Vagina (tissue), 2 donors: ENCODE results near the gene DDX54. TPM values are rescaled to one million over a fixed set of nuclear protein-coding genes. Genes with fewer than 3 reads are reported as not detected.
"Not testable (repeated sequence)": the region's sequence is repeated elsewhere in the genome, so short reads cannot be mapped to it uniquely, and the experiment has no call there.

ENCODE experiments used
- DNase-seq, 2 donors: peaks; one replicate each; pipeline ENCODE4 v3.0.0-alpha.2; 2017; ENCODE audit errors: extremely low spot score in 2 of 2
- H3K27ac ChIP-seq: fragments of 200-600 bp; sonication (generic); one replicate; pipeline ENCODE4 v1.5.1; 2019
- H3K27me3 ChIP-seq: fragments of 200-600 bp; sonication (generic); one replicate; pipeline ENCODE4 v1.5.1; 2019
- H3K36me3 ChIP-seq, 2 donors: fragments of 200-600 bp; sonication (generic); one replicate each; pipeline ENCODE4 v1.5.1; 2017 to 2019
- H3K4me1 ChIP-seq: fragments of 200-600 bp; sonication (generic); one replicate; pipeline ENCODE4 v1.5.1; 2019
- H3K4me3 ChIP-seq, 2 donors: fragments of 200-600 bp; sonication (generic); 1 replicate in 1 of 2; 2 replicates in 1 of 2; pipeline ENCODE4 v1.5.1; 2016 to 2019
- H3K9me3 ChIP-seq: fragments of 200-600 bp; sonication (generic); one replicate; pipeline ENCODE4 v1.5.1; 2019
- POLR2A ChIP-seq, 2 donors: fragments of 450-650 bp; IDR thresholded peaks; one replicate each; pipeline ENCODE4 v1.6.1; 2017; ENCODE audit warnings: antibody characterized with exemption in 2 of 2, mild to moderate bottlenecking in 2 of 2, moderate library complexity in 2 of 2
- POLR2AphosphoS5 ChIP-seq, 2 donors: sonication (generic); formaldehyde crosslinking; IDR thresholded peaks; one replicate each; pipeline ENCODE4 v1.9.0; 2017; ENCODE audit warnings: antibody characterized with exemption in 2 of 2, mild to moderate bottlenecking in 2 of 2, low read depth in 1 of 2; ENCODE audit not compliant: insufficient read depth in 1 of 2
- intact Hi-C: fragments of 100-400 bp; cut with DNase I; formaldehyde crosslinking; loops from one replicate; pipeline ENCODE4 v1.15.1; 2023
- total RNA-seq: library from RNA; depleted of rRNA; stranded (reverse); fragments of >200 nt; gene quantifications from one replicate; pipeline ENCODE4 v1.2.3, GENCODE V29; 2016
- TF ChIP-seq, protein P1 (sequence below), 3 experiments: fragments of 450-650 bp in 2 of 3; fragments of 200-600 bp in 1 of 3; sonication (generic) in 1 of 3; IDR thresholded peaks; one replicate each; pipeline ENCODE4 v1.5.1; 2017 to 2019; ENCODE audit warnings: antibody characterized with exemption in 3 of 3, mild to moderate bottlenecking in 2 of 3, moderate library complexity in 2 of 3

Gene DDX54
- total RNA-seq, 1 donor from 2014 or later: 52.5 TPM

- H3K4me1 ChIP-seq: no peaks in the 10 kb centered on the region
- no peak overlapping the region for H3K27ac ChIP-seq
- no peaks in the 10 kb centered on the region for H3K27me3 ChIP-seq
- peaks cover 3% of the 10 kb centered on the region for H3K9me3 ChIP-seq
- intact Hi-C loops: no loop called here
- DNase-seq: no peak
- TF ChIP-seq, protein P1, sequence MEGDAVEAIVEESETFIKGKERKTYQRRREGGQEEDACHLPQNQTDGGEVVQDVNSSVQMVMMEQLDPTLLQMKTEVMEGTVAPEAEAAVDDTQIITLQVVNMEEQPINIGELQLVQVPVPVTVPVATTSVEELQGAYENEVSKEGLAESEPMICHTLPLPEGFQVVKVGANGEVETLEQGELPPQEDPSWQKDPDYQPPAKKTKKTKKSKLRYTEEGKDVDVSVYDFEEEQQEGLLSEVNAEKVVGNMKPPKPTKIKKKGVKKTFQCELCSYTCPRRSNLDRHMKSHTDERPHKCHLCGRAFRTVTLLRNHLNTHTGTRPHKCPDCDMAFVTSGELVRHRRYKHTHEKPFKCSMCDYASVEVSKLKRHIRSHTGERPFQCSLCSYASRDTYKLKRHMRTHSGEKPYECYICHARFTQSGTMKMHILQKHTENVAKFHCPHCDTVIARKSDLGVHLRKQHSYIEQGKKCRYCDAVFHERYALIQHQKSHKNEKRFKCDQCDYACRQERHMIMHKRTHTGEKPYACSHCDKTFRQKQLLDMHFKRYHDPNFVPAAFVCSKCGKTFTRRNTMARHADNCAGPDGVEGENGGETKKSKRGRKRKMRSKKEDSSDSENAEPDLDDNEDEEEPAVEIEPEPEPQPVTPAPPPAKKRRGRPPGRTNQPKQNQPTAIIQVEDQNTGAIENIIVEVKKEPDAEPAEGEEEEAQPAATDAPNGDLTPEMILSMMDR (IDR thresholded peaks at IDR 0.05): no peak
- no peak for TF ChIP-seq POLR2A (IDR thresholded peaks at IDR 0.05)
- TF ChIP-seq POLR2AphosphoS5 (IDR thresholded peaks at IDR 0.05; ENCODE audit: insufficient read depth in 1 of 2, low read depth in 1 of 2): no peak
- no peaks in the 10 kb centered on the region for H3K36me3 ChIP-seq
- H3K4me3 ChIP-seq: no peak overlapping the region
Observed at GRCh38 chr12:113142173-113142885, 42.9 kb downstream of the DDX54 start.

- DNase-seq, H3K27me3 ChIP-seq, H3K36me3 ChIP-seq, H3K9me3 ChIP-seq, H3K4me3 ChIP-seq, intact Hi-C loops, H3K27ac ChIP-seq, H3K4me1 ChIP-seq: not testable (repeated sequence)
Observed at GRCh38 chr12:113141716-113142115, 43.6 kb downstream of the DDX54 start.

DNA sequence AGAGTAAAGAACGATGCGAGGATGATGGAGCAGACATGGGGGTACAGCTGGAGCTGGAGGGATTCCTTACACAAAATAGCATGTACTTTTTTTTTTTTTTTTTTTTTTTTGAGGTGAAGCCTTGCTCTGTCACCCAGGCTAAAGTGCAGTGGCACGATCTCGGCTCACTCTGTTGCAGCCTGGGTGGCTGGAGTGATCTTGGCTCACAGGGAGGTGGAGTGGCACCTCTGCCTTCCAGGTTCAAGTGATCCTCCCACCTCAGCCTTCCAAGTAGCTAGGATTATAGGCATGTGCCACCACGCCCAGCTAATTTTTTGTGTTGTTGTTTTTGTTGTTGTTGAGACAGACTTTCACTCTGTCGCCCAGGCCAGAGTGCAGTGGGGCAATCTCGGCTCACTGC is 44.6 kb downstream of the DDX54 start:
- no peak overlapping the region for H3K4me3 ChIP-seq
- no peaks in the 10 kb centered on the region for H3K9me3 ChIP-seq
- H3K4me1 ChIP-seq: peaks cover 6% of the 10 kb centered on the region
- H3K36me3 ChIP-seq: no peaks in the 10 kb centered on the region
- no peak for TF ChIP-seq POLR2AphosphoS5 (IDR thresholded peaks at IDR 0.05; ENCODE audit: insufficient read depth in 1 of 2, low read depth in 1 of 2)
- no peak for TF ChIP-seq POLR2A (IDR thresholded peaks at IDR 0.05)
- TF ChIP-seq, protein P1 (IDR thresholded peaks at IDR 0.05): no peak
- intact Hi-C loops: no loop called here
- H3K27me3 ChIP-seq: no peaks in the 10 kb centered on the region
- H3K27ac ChIP-seq: no peak overlapping the region
- DNase-seq: no peak

- H3K27ac ChIP-seq: no peak overlapping the region
- peaks cover 9% of the 10 kb centered on the region for H3K4me1 ChIP-seq
- DNase-seq: no peak
- H3K9me3 ChIP-seq: no peaks in the 10 kb centered on the region
- TF ChIP-seq POLR2AphosphoS5 (IDR thresholded peaks at IDR 0.05; ENCODE audit: insufficient read depth in 1 of 2, low read depth in 1 of 2) (no peak), POLR2A (IDR thresholded peaks at IDR 0.05) (no peak)
- TF ChIP-seq, protein P1 (IDR thresholded peaks at IDR 0.05): no peak
- H3K4me3 ChIP-seq: no peak overlapping the region
- intact Hi-C loops: no loop called here
- H3K36me3 ChIP-seq: no peaks in the 10 kb centered on the region
- H3K27me3 ChIP-seq: no peaks in the 10 kb centered on the region
Observed at GRCh38 chr12:113138826-113139225, 46.5 kb downstream of the DDX54 start.

- H3K4me3 ChIP-seq: no peak overlapping the region
- no peaks in the 10 kb centered on the region for H3K27me3 ChIP-seq
- no peak overlapping the region for H3K27ac ChIP-seq
- no peak for DNase-seq
- intact Hi-C loops: no loop called here
- no peak for TF ChIP-seq POLR2AphosphoS5 (IDR thresholded peaks at IDR 0.05; ENCODE audit: insufficient read depth in 1 of 2, low read depth in 1 of 2)
- no peak for TF ChIP-seq POLR2A (IDR thresholded peaks at IDR 0.05)
- TF ChIP-seq, protein P1 (IDR thresholded peaks at IDR 0.05): no peak
- no peaks in the 10 kb centered on the region for H3K9me3 ChIP-seq
- H3K36me3 ChIP-seq: no peaks in the 10 kb centered on the region
- H3K4me1 ChIP-seq: peaks cover 9% of the 10 kb centered on the region
Observed at GRCh38 chr12:113137861-113138783, 47.2 kb downstream of the DDX54 start.
